OCI-LY1 (cell line): ENCODE measurements around the gene COL15A1.
"Not testable (repeated sequence)": the region's sequence is repeated elsewhere in the genome, so short reads cannot be mapped to it uniquely, and the experiment has no call there.

ENCODE experiments used
- H2AFZ ChIP-seq: fragments of 200-600 bp; sonication (generic), shearing (Covaris generic); 2 replicates; pipeline ENCODE4 v1.6.0; 2014; ENCODE audit warnings: antibody characterized with exemption, mild to moderate bottlenecking, low read length
- H3F3A ChIP-seq: fragments of 200-600 bp; sonication (generic), shearing (Covaris generic); 2 replicates; pipeline ENCODE4 v1.6.0; 2014; ENCODE audit warnings: mild to moderate bottlenecking, antibody characterized with exemption, low read length, moderate library complexity; ENCODE audit not compliant: insufficient read depth
- H3K27ac ChIP-seq: fragments of 200-600 bp; sonication (generic); 2 replicates; pipeline ENCODE4 v1.5.1; 2014; ENCODE audit warnings: low read length, mixed run types, mild to moderate bottlenecking, low read depth; ENCODE audit not compliant: poor library complexity, severe bottlenecking
- H3K27me3 ChIP-seq: fragments of 200-600 bp; sonication (generic); 2 replicates; pipeline ENCODE4 v1.6.0; 2014; ENCODE audit warnings: antibody characterized with exemption, mild to moderate bottlenecking, low read length, moderate library complexity; ENCODE audit not compliant: insufficient read depth
- H3K36me3 ChIP-seq: fragments of 200-600 bp; sonication (generic); 2 replicates; pipeline ENCODE4 v1.6.1; 2014; ENCODE audit warnings: mild to moderate bottlenecking, antibody characterized with exemption, low read length, moderate library complexity, mixed read lengths; ENCODE audit not compliant: insufficient read depth
- H3K4me1 ChIP-seq: fragments of 200-600 bp; sonication (generic); 2 replicates; pipeline ENCODE4 v1.5.1; 2014; ENCODE audit warnings: mild to moderate bottlenecking, low read length, moderate library complexity; ENCODE audit not compliant: insufficient read depth, severe bottlenecking
- H3K4me2 ChIP-seq: fragments of 200-600 bp; sonication (generic), shearing (Covaris generic); 2 replicates; pipeline ENCODE4 v1.6.1; 2014; ENCODE audit warnings: low read length
- H3K4me3 ChIP-seq: fragments of 200-600 bp; sonication (generic); 2 replicates; pipeline ENCODE4 v1.5.1; 2014; ENCODE audit warnings: low read length, low read depth, mild to moderate bottlenecking, mixed read lengths; ENCODE audit not compliant: poor library complexity, severe bottlenecking
- H3K79me2 ChIP-seq: fragments of 200-600 bp; shearing (Covaris generic); 2 replicates; pipeline ENCODE4 v1.6.1; 2016; ENCODE audit warnings: mixed run types, low read length, mixed read lengths; ENCODE audit not compliant: insufficient read depth
- H3K9ac ChIP-seq: fragments of 200-600 bp; sonication (generic), shearing (Covaris generic); 2 replicates; pipeline ENCODE4 v1.6.1; 2014; ENCODE audit warnings: mild to moderate bottlenecking, low read length, mixed read lengths
- H3K9me2 ChIP-seq: fragments of 200-600 bp; sonication (generic), shearing (Covaris generic); 2 replicates; pipeline ENCODE4 v1.6.1; 2014; ENCODE audit warnings: low read depth, mild to moderate bottlenecking, low read length, mixed read lengths
- H3K9me3 ChIP-seq: fragments of 200-600 bp; shearing (Covaris generic); 2 replicates; pipeline ENCODE4 v1.6.1; 2014; ENCODE audit warnings: low read length, mixed read lengths
- H4K20me1 ChIP-seq: fragments of 200-600 bp; sonication (generic), shearing (Covaris generic); 2 replicates; pipeline ENCODE4 v1.6.0; 2016; ENCODE audit warnings: mild to moderate bottlenecking, low read length; ENCODE audit not compliant: insufficient read depth
- EZH2 ChIP-seq: fragments of 200-600 bp; sonication (generic), shearing (Covaris generic); IDR thresholded peaks from 2 replicates; pipeline ENCODE4 v1.8.0; 2017; ENCODE audit warnings: borderline replicate concordance, mixed run types, mild to moderate bottlenecking, antibody characterized with exemption, low read length, moderate library complexity, mixed read lengths
- TF ChIP-seq, protein P1 (sequence below): fragments of 200-600 bp; sonication (generic), shearing (Covaris generic); IDR thresholded peaks from 2 replicates; pipeline ENCODE4 v1.5.1; 2017; ENCODE audit warnings: mild to moderate bottlenecking, antibody characterized with exemption, low read length, moderate library complexity, mixed read lengths

The COL15A1 gene

DNA sequence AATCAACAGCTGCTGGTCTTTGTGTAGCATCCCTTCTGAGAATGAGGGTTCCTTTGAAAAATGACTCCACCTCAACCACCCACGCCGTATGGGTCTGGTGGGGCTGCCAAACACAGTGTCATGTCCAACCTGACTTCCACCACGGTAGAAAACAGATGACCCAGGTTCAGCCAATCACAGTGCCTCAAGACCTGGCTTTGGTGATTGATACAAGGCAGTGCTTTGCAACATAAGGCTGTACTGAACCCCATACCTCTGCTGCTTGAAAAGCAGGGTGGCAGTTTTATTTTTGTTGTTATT is 149.7 kb downstream of the COL15A1 start:
- Histone ChIP-seq H3K4me3 (no peak overlapping the region), H2AFZ (no peak overlapping the region), H3K9me2 (no peaks in the 10 kb centered on the region), H3K36me3 (no peaks in the 10 kb centered on the region; the same call in 1 of the 2 replicates), H4K20me1 (no peaks in the 10 kb centered on the region), H3K9me3 (peaks cover 8% of the 10 kb centered on the region; the same call in 1 of the 2 replicates), H3K27me3 (peaks cover 5% of the 10 kb centered on the region; the same call in 1 of the 2 replicates), H3K79me2 (no peaks in the 10 kb centered on the region), H3F3A (no peaks in the 10 kb centered on the region), H3K4me1 (no peaks in the 10 kb centered on the region), H3K9ac (no peak overlapping the region), H3K27ac (no peak overlapping the region), H3K4me2 (no peak overlapping the region)
- TF ChIP-seq, protein P1, sequence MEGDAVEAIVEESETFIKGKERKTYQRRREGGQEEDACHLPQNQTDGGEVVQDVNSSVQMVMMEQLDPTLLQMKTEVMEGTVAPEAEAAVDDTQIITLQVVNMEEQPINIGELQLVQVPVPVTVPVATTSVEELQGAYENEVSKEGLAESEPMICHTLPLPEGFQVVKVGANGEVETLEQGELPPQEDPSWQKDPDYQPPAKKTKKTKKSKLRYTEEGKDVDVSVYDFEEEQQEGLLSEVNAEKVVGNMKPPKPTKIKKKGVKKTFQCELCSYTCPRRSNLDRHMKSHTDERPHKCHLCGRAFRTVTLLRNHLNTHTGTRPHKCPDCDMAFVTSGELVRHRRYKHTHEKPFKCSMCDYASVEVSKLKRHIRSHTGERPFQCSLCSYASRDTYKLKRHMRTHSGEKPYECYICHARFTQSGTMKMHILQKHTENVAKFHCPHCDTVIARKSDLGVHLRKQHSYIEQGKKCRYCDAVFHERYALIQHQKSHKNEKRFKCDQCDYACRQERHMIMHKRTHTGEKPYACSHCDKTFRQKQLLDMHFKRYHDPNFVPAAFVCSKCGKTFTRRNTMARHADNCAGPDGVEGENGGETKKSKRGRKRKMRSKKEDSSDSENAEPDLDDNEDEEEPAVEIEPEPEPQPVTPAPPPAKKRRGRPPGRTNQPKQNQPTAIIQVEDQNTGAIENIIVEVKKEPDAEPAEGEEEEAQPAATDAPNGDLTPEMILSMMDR = no peak
- TF ChIP-seq EZH2 = no peak

DNA sequence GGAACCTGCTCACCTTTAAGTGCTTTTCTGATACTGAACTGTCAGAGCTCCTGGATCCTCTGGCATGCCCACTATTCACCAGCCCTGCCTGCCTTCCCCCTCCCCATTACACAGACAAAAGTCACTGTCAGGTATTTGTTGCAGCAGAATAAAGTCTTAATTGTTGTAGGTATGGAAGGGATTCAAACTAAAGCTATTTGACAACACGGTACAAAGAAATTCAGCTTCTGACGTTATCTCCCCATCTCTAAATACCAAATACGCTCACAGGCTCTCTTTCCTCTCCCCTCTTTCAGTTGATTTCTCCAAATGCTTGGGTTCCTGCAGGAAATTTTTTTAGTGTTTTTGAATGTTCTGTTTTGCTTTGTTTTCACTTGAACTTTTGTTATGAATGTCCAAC is 151.9 kb downstream of the COL15A1 start:
- H3K4me2 ChIP-seq = no peak overlapping the region
- H3K9me3 ChIP-seq = no peaks in the 10 kb centered on the region
- no peaks in the 10 kb centered on the region for H4K20me1 ChIP-seq
- peaks cover 2% of the 10 kb centered on the region; the same call in 1 of the 2 replicates for H3K27me3 ChIP-seq
- H3F3A ChIP-seq = no peaks in the 10 kb centered on the region
- H3K9ac ChIP-seq = no peak overlapping the region
- no peaks in the 10 kb centered on the region for H3K4me1 ChIP-seq
- H3K4me3 ChIP-seq = no peak overlapping the region
- H3K79me2 ChIP-seq = no peaks in the 10 kb centered on the region
- no peak overlapping the region for H2AFZ ChIP-seq
- no peak overlapping the region for H3K27ac ChIP-seq
- no peaks in the 10 kb centered on the region; the same call in 1 of the 2 replicates for H3K36me3 ChIP-seq
- no peak for TF ChIP-seq EZH2
- TF ChIP-seq, protein P1 = no peak
- H3K9me2 ChIP-seq = no peaks in the 10 kb centered on the region

DNA sequence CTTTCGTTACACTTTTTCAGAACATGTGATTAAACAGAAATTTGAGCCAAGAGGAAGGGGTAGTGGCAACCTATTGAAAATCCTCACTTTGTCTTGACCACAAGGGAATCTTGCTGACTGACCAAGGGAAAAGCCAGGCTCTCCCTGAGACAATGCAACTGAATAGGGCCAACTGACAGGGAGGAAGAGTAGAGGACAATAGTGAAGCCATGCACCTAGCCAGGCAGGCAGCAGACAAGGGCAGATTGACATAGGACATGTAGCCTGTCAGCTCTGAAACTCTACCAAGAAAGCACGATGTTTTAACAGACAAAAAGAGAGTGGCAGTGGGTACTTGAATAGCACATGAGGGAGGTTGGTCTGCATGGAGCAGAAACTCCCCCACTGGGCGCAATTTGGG is 152.7 kb downstream of the COL15A1 start:
- H2AFZ ChIP-seq = no peak overlapping the region

DNA sequence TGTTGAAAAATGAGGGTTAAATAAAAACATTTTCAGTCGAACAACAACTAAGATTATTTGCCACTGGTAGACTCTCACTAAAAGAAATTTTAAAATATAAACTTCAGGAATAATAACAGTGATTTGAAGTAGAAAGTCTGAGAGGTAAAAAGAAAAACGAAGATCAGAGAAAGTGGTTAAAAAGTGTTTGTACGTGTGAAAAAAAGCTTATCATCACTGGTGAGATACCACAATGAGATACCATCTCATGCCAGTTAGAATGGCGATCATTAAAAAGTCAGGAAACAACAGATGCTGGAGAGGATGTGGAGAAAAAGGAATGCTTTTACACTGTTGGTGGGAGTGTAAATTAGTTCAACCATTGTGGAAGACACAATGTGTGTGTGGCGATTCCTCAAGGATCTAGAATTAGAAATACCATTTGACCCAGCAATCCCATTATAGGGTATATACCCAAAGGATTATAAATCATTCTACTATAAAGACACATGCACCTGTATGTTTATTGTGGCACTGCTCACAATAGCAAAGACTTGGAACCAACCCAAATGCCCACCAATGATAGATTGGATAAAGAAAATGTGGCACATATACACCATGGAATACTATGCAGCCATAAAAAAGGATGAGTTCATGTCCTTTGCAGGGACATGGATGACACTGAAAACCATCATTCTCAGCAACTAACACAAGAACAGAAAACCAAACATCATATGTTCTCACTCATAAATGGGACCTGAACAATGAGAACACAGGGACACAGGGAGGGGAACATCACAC is 156.3 kb downstream of the COL15A1 start:
- H3K9me2 ChIP-seq, H3K79me2 ChIP-seq, H3K4me2 ChIP-seq, H3F3A ChIP-seq, H4K20me1 ChIP-seq, H3K9me3 ChIP-seq, H3K9ac ChIP-seq, H2AFZ ChIP-seq, H3K4me1 ChIP-seq, H3K27ac ChIP-seq, H3K36me3 ChIP-seq, H3K4me3 ChIP-seq, H3K27me3 ChIP-seq: not testable (repeated sequence)

More for the DNA sequence above, 152.7 kb downstream of the COL15A1 start:
- Histone ChIP-seq H3K9ac (no peak overlapping the region), H3K4me1 (no peaks in the 10 kb centered on the region), H3F3A (no peaks in the 10 kb centered on the region), H3K36me3 (no peaks in the 10 kb centered on the region), H3K27me3 (no peaks in the 10 kb centered on the region), H4K20me1 (no peaks in the 10 kb centered on the region), H3K4me2 (no peak overlapping the region), H3K79me2 (no peaks in the 10 kb centered on the region), H3K9me2 (no peaks in the 10 kb centered on the region), H3K27ac (no peak overlapping the region), H3K4me3 (no peak overlapping the region), H3K9me3 (no peaks in the 10 kb centered on the region)
- TF ChIP-seq, protein P1 = no peak
- no peak for TF ChIP-seq EZH2
